ENCODE data around the gene MGLL. TPM values are rescaled to one million over a fixed set of nuclear protein-coding genes. Genes with fewer than 3 reads are reported as not detected.
A peak's percentile ranks its signal among the peaks of the same experiment; 100 is the strongest.

The MGLL gene
- total RNA-seq, 1 experiment from 2014 or later: 12.6 TPM

DNA sequence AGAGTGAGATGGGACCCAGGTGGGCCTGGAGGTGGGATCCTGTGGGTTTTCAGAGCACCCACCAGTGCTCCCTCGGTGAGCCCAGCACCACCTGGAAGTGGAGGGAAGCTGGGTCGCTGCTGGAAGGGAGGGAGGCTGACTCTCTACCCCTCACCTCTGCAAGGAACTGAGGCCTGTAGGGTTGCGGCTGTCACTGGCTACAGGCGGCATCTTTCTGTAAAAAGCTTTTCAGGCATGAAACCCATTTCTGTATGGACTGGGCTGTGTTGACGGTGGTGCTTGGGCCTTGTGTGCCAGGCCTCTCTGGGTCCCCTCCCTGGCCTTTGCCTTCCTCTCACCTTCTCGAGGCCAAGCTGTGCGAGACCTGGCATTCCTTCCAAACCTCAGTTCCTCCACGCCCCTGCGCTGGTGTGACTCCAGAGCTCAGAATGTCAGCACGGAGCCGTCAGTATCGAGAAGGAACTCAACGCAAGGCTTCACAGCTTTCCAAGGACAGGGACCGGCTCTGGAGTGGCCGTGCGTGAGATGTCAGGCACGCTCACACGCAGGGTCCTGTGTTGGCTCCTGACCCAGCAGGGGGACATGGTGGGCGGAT is 133.0 kb downstream of the MGLL start:
- POLR2A ChIA-PET: interaction anchor here (0.5 to 1.4 kb wide), 2 partner anchors 47 to 91 kb away, joined by 3 read pairs; partner anchors contain the start of gene MCM2
- Mint-ChIP-seq H3K27me3 (ENCODE audit: insufficient read depth, unreplicated experiment) (no peaks in the 10 kb centered on the region), H3K9me3 (ENCODE audit: unreplicated experiment) (no peaks in the 10 kb centered on the region), H3K4me1 (ENCODE audit: insufficient read depth, unreplicated experiment) (peaks cover 5% of the 10 kb centered on the region), H3K4me3 (ENCODE audit: unreplicated experiment) (no peak overlapping the region), H3K36me3 (ENCODE audit: insufficient read depth, unreplicated experiment) (peaks cover 4% of the 10 kb centered on the region), H3K27ac (ENCODE audit: low read depth, unreplicated experiment) (peak overlapping the region; percentile 46)
- intact Hi-C loops (cut with micrococcal nuclease): no loop called here
- CTCF ChIA-PET: interaction anchor here (0.6 to 2.4 kb wide), 4 partner anchors 10 to 283 kb away, joined by 3 to 28 read pairs (median 9); no protein-coding TSS in a partner anchor
- DNase-seq (ENCODE audit: unreplicated experiment): no peak
- TF ChIP-seq, protein P1, sequence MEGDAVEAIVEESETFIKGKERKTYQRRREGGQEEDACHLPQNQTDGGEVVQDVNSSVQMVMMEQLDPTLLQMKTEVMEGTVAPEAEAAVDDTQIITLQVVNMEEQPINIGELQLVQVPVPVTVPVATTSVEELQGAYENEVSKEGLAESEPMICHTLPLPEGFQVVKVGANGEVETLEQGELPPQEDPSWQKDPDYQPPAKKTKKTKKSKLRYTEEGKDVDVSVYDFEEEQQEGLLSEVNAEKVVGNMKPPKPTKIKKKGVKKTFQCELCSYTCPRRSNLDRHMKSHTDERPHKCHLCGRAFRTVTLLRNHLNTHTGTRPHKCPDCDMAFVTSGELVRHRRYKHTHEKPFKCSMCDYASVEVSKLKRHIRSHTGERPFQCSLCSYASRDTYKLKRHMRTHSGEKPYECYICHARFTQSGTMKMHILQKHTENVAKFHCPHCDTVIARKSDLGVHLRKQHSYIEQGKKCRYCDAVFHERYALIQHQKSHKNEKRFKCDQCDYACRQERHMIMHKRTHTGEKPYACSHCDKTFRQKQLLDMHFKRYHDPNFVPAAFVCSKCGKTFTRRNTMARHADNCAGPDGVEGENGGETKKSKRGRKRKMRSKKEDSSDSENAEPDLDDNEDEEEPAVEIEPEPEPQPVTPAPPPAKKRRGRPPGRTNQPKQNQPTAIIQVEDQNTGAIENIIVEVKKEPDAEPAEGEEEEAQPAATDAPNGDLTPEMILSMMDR (IDR thresholded peaks at IDR 0.05; ENCODE audit: unreplicated experiment): no peak
- BruUV-seq (replicated peaks): TSS peak; percentile 29

DNA sequence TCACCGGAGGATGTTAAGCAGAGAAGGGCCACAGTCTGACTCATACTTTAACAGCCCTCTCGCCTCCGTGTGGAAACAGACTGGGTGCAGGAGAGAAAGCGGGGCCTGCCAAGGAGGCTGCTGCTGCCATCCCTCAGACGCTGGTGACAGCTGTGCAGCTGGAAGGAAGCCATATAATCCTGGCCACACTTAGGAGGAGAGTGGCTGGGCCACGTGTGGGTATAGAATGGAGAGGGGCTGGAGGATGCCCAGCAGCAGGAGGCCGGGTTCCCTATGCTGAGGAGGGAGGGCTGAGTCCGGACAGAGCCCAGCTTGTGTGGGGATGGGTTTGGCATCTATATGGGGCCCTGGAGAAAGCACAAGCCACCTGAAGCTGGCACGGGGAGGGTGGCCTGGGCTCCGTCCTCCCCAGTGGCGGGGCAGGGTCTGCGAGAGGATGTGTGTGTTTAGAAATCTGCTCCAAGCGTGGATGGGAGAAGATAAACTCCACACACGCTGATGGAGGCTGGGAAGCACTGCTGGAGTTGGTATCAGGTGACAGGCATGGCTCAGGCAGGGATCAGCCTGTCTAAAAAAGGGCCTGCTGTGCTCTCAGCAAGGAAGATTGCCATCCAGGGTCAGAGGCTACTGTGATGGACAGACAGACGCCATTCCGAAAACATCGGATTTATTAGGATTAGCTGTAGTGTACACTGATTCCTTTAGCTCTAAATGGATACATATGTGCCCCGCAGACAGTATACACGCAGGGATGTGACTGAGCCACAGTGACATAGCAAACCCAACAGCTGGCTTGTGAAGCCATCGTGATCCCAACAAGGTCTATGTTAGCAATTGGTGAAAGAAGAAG is 133.7 kb downstream of the MGLL start:
- H3K9me3 Mint-ChIP-seq (ENCODE audit: unreplicated experiment): no peaks in the 10 kb centered on the region
- intact Hi-C loops (cut with micrococcal nuclease): no loop called here
- H3K4me1 Mint-ChIP-seq (ENCODE audit: insufficient read depth, unreplicated experiment): peaks cover 8% of the 10 kb centered on the region
- peaks cover 1% of the 10 kb centered on the region for H3K36me3 Mint-ChIP-seq (ENCODE audit: insufficient read depth, unreplicated experiment)
- no peak for DNase-seq (ENCODE audit: unreplicated experiment)
- POLR2A ChIA-PET: no interaction called here
- BruUV-seq (replicated peaks): no TSS peak
- no peak overlapping the region for H3K4me3 Mint-ChIP-seq (ENCODE audit: unreplicated experiment)
- CTCF ChIA-PET: interaction anchor here (0.7 to 1.4 kb wide), 2 partner anchors 10 to 268 kb away, joined by 3 read pairs; no protein-coding TSS in a partner anchor
- H3K27ac Mint-ChIP-seq (ENCODE audit: low read depth, unreplicated experiment): peak overlapping the region; percentile 37
- TF ChIP-seq, protein P1 (IDR thresholded peaks at IDR 0.05; ENCODE audit: unreplicated experiment): no peak
- no peaks in the 10 kb centered on the region for H3K27me3 Mint-ChIP-seq (ENCODE audit: insufficient read depth, unreplicated experiment)

DNA sequence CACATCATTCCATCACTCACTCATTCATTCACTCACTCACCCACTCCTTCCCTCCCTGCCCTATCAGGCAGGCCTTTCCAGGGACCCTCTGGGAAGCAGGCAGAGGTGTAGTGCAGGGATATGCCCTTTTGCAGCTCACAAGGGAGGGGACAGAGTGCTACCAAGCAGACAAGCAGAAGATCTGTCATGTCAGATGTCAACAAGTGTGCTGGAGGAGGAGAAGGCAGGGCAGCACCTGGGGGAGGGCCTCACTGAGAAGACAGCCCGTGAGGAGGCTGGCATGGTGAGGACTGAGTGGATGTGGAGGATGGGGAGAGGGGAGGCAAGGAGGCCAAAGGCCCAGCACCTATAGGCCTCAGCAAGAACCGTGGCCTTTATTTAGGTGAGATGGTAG is 134.3 kb downstream of the MGLL start:
- DNase-seq (ENCODE audit: unreplicated experiment): no peak
- intact Hi-C loops (cut with micrococcal nuclease): no loop called here
- Mint-ChIP-seq H3K4me1 (ENCODE audit: insufficient read depth, unreplicated experiment) (peaks cover 11% of the 10 kb centered on the region), H3K27ac (ENCODE audit: low read depth, unreplicated experiment) (no peak overlapping the region), H3K36me3 (ENCODE audit: insufficient read depth, unreplicated experiment) (no peaks in the 10 kb centered on the region), H3K9me3 (ENCODE audit: unreplicated experiment) (no peaks in the 10 kb centered on the region), H3K4me3 (ENCODE audit: unreplicated experiment) (no peak overlapping the region), H3K27me3 (ENCODE audit: insufficient read depth, unreplicated experiment) (no peaks in the 10 kb centered on the region)
- CTCF ChIA-PET: interaction anchor here (0.7 to 1.4 kb wide), 2 partner anchors 10 to 269 kb away, joined by 3 read pairs; no protein-coding TSS in a partner anchor
- POLR2A ChIA-PET: no interaction called here
- TF ChIP-seq, protein P1 (IDR thresholded peaks at IDR 0.05; ENCODE audit: unreplicated experiment): no peak
- no TSS peak for BruUV-seq (replicated peaks)

DNA sequence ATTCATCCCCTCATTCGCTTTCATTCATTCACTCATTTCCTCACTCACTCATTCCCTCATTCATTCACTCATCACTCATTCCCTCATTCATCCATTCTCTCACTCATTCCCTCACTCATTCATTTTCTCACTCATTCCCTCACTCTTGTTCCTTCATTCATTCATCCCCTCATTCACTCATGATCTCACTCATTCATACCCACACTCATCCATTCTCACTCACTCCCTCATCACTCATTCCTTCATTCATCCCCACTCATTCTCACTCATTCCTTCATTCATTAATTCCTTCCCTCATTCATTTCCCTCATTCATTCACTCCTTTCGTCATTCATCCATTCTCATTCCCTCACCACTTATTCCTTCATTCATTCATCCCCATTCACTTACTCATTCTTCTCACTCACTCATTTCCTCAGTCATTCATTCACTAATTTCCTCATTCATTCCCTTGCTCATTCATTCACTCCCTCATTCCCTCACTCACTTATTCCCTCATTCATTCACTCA is 135.0 kb downstream of the MGLL start:
- peaks cover 11% of the 10 kb centered on the region for H3K4me1 Mint-ChIP-seq (ENCODE audit: insufficient read depth, unreplicated experiment)
- ChIA-PET POLR2A (no interaction called here), CTCF (interaction anchor here (1.4 kb wide), 1 partner anchor 9 kb away, joined by 3 read pairs; no protein-coding TSS in a partner anchor)
- H3K4me3 Mint-ChIP-seq (ENCODE audit: unreplicated experiment): no peak overlapping the region
- H3K9me3 Mint-ChIP-seq (ENCODE audit: unreplicated experiment): no peaks in the 10 kb centered on the region
- BruUV-seq (replicated peaks): no TSS peak
- intact Hi-C loops (cut with micrococcal nuclease): no loop called here
- H3K27me3 Mint-ChIP-seq (ENCODE audit: insufficient read depth, unreplicated experiment): no peaks in the 10 kb centered on the region
- DNase-seq (ENCODE audit: unreplicated experiment): no peak
- TF ChIP-seq, protein P1 (IDR thresholded peaks at IDR 0.05; ENCODE audit: unreplicated experiment): no peak
- H3K36me3 Mint-ChIP-seq (ENCODE audit: insufficient read depth, unreplicated experiment): no peaks in the 10 kb centered on the region
- H3K27ac Mint-ChIP-seq (ENCODE audit: low read depth, unreplicated experiment): no peak overlapping the region

All from MCF 10A (cell line).